Naive thymus-derived CD4-positive, alpha-beta T cell (primary cell): ENCODE measurements around the gene FAM89B. TPM values are rescaled to one million over a fixed set of nuclear protein-coding genes. Genes with fewer than 3 reads are reported as not detected.
"Not testable (repeated sequence)": the region's sequence is repeated elsewhere in the genome, so short reads cannot be mapped to it uniquely, and the experiment has no call there.

Experiments
- ATAC-seq: fragments of 150-1000 bp; cut with Tn5 transposase; 2 replicates; pipeline ENCODE4 v1.10.0; 2021; ENCODE audit warnings: mild to moderate bottlenecking, moderate library complexity
- CTCF ChIA-PET: fragments of 350-600 bp; sonication (Branson Sonifier 250); formaldehyde crosslinking; loops from one replicate; lab custom pipeline; 2021; ENCODE audit warnings: antibody characterized with exemption; lab: Charles Lee
- POLR2A ChIA-PET: fragments of 350-600 bp; sonication (Branson Sonifier 250); formaldehyde crosslinking; loops from one replicate; lab custom pipeline; 2021; ENCODE audit warnings: antibody characterized with exemption, inconsistent platforms; lab: Charles Lee
- DNase-seq, 9 donors: peaks; one replicate each; pipeline versions ENCODE4 v3.0.0 to v3.0.0-alpha.2; 2020 to 2022; ENCODE audit warnings: mixed read lengths in 1 of 9
- H3K27ac ChIP-seq: one replicate; pipeline ENCODE4 v1.7.0; 2013; ENCODE audit warnings: mild to moderate bottlenecking, low read depth, low read length, moderate library complexity
- H3K27me3 ChIP-seq, 2 donors: one replicate each; pipeline ENCODE4 v1.7.0; 2013; ENCODE audit warnings: low read length in 2 of 2, mild to moderate bottlenecking in 2 of 2, moderate library complexity in 2 of 2; ENCODE audit not compliant: control insufficient read depth in 2 of 2, insufficient read depth in 2 of 2
- H3K36me3 ChIP-seq, 3 experiments: 1 replicate in 2 of 3; 2 replicates in 1 of 3; pipeline ENCODE4 v1.7.0; 2013; ENCODE audit warnings: low read length in 3 of 3, mild to moderate bottlenecking in 3 of 3, moderate library complexity in 1 of 3; ENCODE audit not compliant: insufficient read depth in 3 of 3, control insufficient read depth in 2 of 3
- H3K4me1 ChIP-seq, 2 donors: one replicate each; pipeline ENCODE4 v1.7.0; 2013; ENCODE audit warnings: low read length in 2 of 2, mild to moderate bottlenecking in 2 of 2, moderate library complexity in 1 of 2; ENCODE audit not compliant: control insufficient read depth in 2 of 2, insufficient read depth in 2 of 2
- H3K4me3 ChIP-seq: 2 replicates; pipeline ENCODE4 v1.7.0; 2013; ENCODE audit warnings: mild to moderate bottlenecking, low read length
- H3K9me3 ChIP-seq, 3 experiments: 1 replicate in 2 of 3; 2 replicates in 1 of 3; pipeline ENCODE4 v1.7.0; 2013; ENCODE audit warnings: low read length in 3 of 3; ENCODE audit not compliant: control insufficient read depth in 2 of 3
- H3K27ac Mint-ChIP-seq, 9 donors: one replicate each; pipeline ENCODE4 v1.8.0; 2020 to 2022; ENCODE audit warnings: mixed read lengths in 9 of 9, mild to moderate bottlenecking in 8 of 9, moderate library complexity in 5 of 9, inconsistent platforms in 2 of 9
- H3K27me3 Mint-ChIP-seq, 5 donors: one replicate each; pipeline ENCODE4 v1.8.0; 2021 to 2022; ENCODE audit warnings: mixed read lengths in 5 of 5, mild to moderate bottlenecking in 1 of 5
- H3K36me3 Mint-ChIP-seq, 5 donors: one replicate each; pipeline ENCODE4 v1.8.0; 2020 to 2022; ENCODE audit warnings: mixed read lengths in 5 of 5, mild to moderate bottlenecking in 3 of 5, inconsistent platforms in 1 of 5
- H3K4me1 Mint-ChIP-seq, 7 donors: one replicate each; pipeline ENCODE4 v1.8.0; 2020 to 2022; ENCODE audit warnings: mixed read lengths in 7 of 7, mild to moderate bottlenecking in 3 of 7, inconsistent platforms in 1 of 7
- H3K4me3 Mint-ChIP-seq, 10 donors: one replicate each; pipeline ENCODE4 v1.8.0; 2020 to 2022; ENCODE audit warnings: mild to moderate bottlenecking in 10 of 10, mixed read lengths in 10 of 10, moderate library complexity in 6 of 10, inconsistent platforms in 2 of 10
- H3K9me3 Mint-ChIP-seq, 11 donors: one replicate each; pipeline ENCODE4 v1.8.0; 2020 to 2022; ENCODE audit warnings: mixed read lengths in 11 of 11, mild to moderate bottlenecking in 4 of 11, inconsistent platforms in 1 of 11, moderate library complexity in 1 of 11
- intact Hi-C, 2 donors: fragments of 100-400 bp; cut with micrococcal nuclease; formaldehyde crosslinking; loops; one replicate each; pipeline ENCODE4 v1.15.1; 2023
- polyA plus RNA-seq, 2 donors: library from polyadenylated mRNA; unstranded; fragments of 300-500 nt; fragmentation: Illumina TruSeq; gene quantifications; one replicate each; pipeline ENCODE4 v1.2.3, GENCODE V29; 2021
- total RNA-seq, 6 experiments: library from RNA in 5 of 6; stranded (reverse) in 5 of 6; gene quantifications; 1 replicate in 5 of 6; 2 replicates in 1 of 6; pipeline ENCODE4 v1.2.3 and lab custom pipeline; 2021 to 2026

Gene FAM89B
- 10 to 100 TPM; 33.0 to 59.7 (median 45.3) TPM for total RNA-seq
- 100 to 1,000 TPM in 1 of 2 donors, 10 to 100 TPM in 1; 87.7 to 115 TPM for polyA plus RNA-seq
- total RNA-seq (lab: John Stamatoyannopoulos, UW): 3.2 reads per million, percentile 17 among the genes with 10 or more reads in this experiment

GRCh38 chr11:65572356-65573051, at the start of gene FAM89B:
Gene FAM89B (plus strand): TSS chr11:65572538. CDS start chr11:65572670, 132 bp downstream.
- H3K27me3 Mint-ChIP-seq: no peaks in the 10 kb centered on the region
- Histone ChIP-seq H3K4me1 (peaks cover 56 to 58% of the 10 kb centered on the region in 2 donors), H3K27me3 (no peaks in the 10 kb centered on the region), H3K4me3 (peak within 1 kb of the TSS; percentile 96), H3K27ac (peak within 1 kb of the TSS; percentile 96), H3K36me3 (peaks cover 0 to 4% (median 0%) of the 10 kb centered on the region in 3 experiments), H3K9me3 (no peaks in the 10 kb centered on the region)
- H3K9me3 Mint-ChIP-seq: peaks cover 0 to 1% (median 0%) of the 10 kb centered on the region in 11 donors
- H3K36me3 Mint-ChIP-seq: peaks cover 0 to 19% (median 4%) of the 10 kb centered on the region in 5 donors
- H3K4me1 Mint-ChIP-seq: peaks cover 40 to 65% (median 51%) of the 10 kb centered on the region in 7 donors
- CTCF ChIA-PET: interaction anchor here (0.5 to 5.2 kb wide), 9 partner anchors 16 to 49 kb away, joined by 3 to 57 read pairs (median 8); partner anchors contain the start of gene PCNX3
- peak; percentile 37 for ATAC-seq
- peak within 1 kb of the TSS; percentile 82 to 100 (median 97) for H3K27ac Mint-ChIP-seq
- DNase-seq: peak; percentile 79 to 91 (median 87)
- H3K4me3 Mint-ChIP-seq: peak within 1 kb of the TSS; percentile 91 to 100 (median 96)
- intact Hi-C loops: loop anchor here in 1 of 2 donors (5.0 kb wide), 2 partner anchors 140 to 545 kb away; partner anchors contain the start of genes KAT5 and SNX15
- POLR2A ChIA-PET: interaction anchor here (0.7 to 6.3 kb wide), 29 partner anchors 10 to 437 kb away, joined by 3 to 90 read pairs (median 7); partner anchors contain the start of genes BANF1, EIF1AD, LTBP3 and MALAT1

- ChIA-PET CTCF (interaction anchor here (1.1 kb wide), 1 partner anchor 106 kb away, joined by 3 read pairs; no protein-coding TSS in a partner anchor), POLR2A (interaction anchor here (0.9 to 9.6 kb wide), 7 partner anchors 19 to 99 kb away, joined by 3 to 213 read pairs (median 10); partner anchors contain the start of genes MALAT1 and NEAT1)
- not testable (repeated sequence) for H3K27me3 ChIP-seq, H3K9me3 Mint-ChIP-seq, H3K27me3 Mint-ChIP-seq, ATAC-seq, H3K9me3 ChIP-seq
- Histone ChIP-seq H3K27ac (peak overlapping the region; percentile 73), H3K36me3 (peaks cover 0 to 12% (median 0%) of the 10 kb centered on the region in 3 experiments), H3K4me3 (peak overlapping the region; percentile 50), H3K4me1 (peaks cover 27 to 34% of the 10 kb centered on the region in 2 donors)
- peaks cover 27 to 56% (median 46%) of the 10 kb centered on the region in 7 donors for H3K4me1 Mint-ChIP-seq
- intact Hi-C loops: loop anchor here in 1 of 2 donors (2.0 kb wide), 1 partner anchor 14 kb away; no protein-coding TSS in a partner anchor
- peak overlapping the region; percentile 85 to 94 (median 86) for H3K4me3 Mint-ChIP-seq
- H3K36me3 Mint-ChIP-seq: peaks cover 0 to 10% (median 0%) of the 10 kb centered on the region in 5 donors
- H3K27ac Mint-ChIP-seq: peak overlapping the region; percentile 89 to 98 (median 95)
- DNase-seq: peak in 7 of 9 donors; percentile 53 to 71 (median 66)
Observed at GRCh38 chr11:65522718-65523630, 49.4 kb upstream of the FAM89B start.

- not testable (repeated sequence) for H3K27me3 Mint-ChIP-seq, ATAC-seq, DNase-seq, H3K9me3 Mint-ChIP-seq, H3K9me3 ChIP-seq, H3K27me3 ChIP-seq
- Mint-ChIP-seq H3K4me3 (peak overlapping the region; percentile 85 to 94 (median 86)), H3K36me3 (peaks cover 0 to 10% (median 0%) of the 10 kb centered on the region in 5 donors), H3K4me1 (peaks cover 27 to 57% (median 47%) of the 10 kb centered on the region in 7 donors), H3K27ac (peak overlapping the region; percentile 89 to 98 (median 95))
- H3K36me3 ChIP-seq: peaks cover 0 to 12% (median 0%) of the 10 kb centered on the region in 3 experiments
- intact Hi-C loops: loop anchor here in 1 of 2 donors (2.0 kb wide), 1 partner anchor 15 kb away; no protein-coding TSS in a partner anchor
- CTCF ChIA-PET: interaction anchor here (0.7 to 1.3 kb wide), 3 partner anchors 14 to 107 kb away, joined by 3 to 5 read pairs (median 3); no protein-coding TSS in a partner anchor
- peak overlapping the region; percentile 73 for H3K27ac ChIP-seq
- H3K4me3 ChIP-seq: peak overlapping the region; percentile 45
- POLR2A ChIA-PET: interaction anchor here (0.8 to 8.9 kb wide), 8 partner anchors 17 to 139 kb away, joined by 3 to 213 read pairs (median 11); partner anchors contain the start of genes EHBP1L1, MALAT1, MAP3K11 and NEAT1
- H3K4me1 ChIP-seq: peaks cover 27 to 34% of the 10 kb centered on the region in 2 donors
Observed at GRCh38 chr11:65523631-65523968, 48.7 kb upstream of the FAM89B start.

GRCh38 chr11:65524014-65524740, 48.2 kb upstream of the FAM89B start:
- H3K27ac ChIP-seq: peak overlapping the region; percentile 73
- peak overlapping the region; percentile 89 to 98 (median 95) for H3K27ac Mint-ChIP-seq
- no peaks in the 10 kb centered on the region for H3K9me3 ChIP-seq
- H3K36me3 ChIP-seq: peaks cover 0 to 17% (median 0%) of the 10 kb centered on the region in 3 experiments
- POLR2A ChIA-PET: interaction anchor here (0.5 to 8.9 kb wide), 20 partner anchors 10 to 140 kb away, joined by 3 to 213 read pairs (median 5); partner anchors contain the start of genes EHBP1L1, FAM89B, MALAT1 and MAP3K11
- H3K27me3 Mint-ChIP-seq: no peaks in the 10 kb centered on the region
- H3K9me3 Mint-ChIP-seq: peaks cover 0 to 2% (median 0%) of the 10 kb centered on the region in 11 donors
- peaks cover 27 to 62% (median 50%) of the 10 kb centered on the region in 7 donors for H3K4me1 Mint-ChIP-seq
- peak overlapping the region; percentile 85 to 94 (median 86) for H3K4me3 Mint-ChIP-seq
- peaks cover 0 to 13% (median 0%) of the 10 kb centered on the region in 5 donors for H3K36me3 Mint-ChIP-seq
- intact Hi-C loops: loop anchor here (1.0 kb wide), 1 partner anchor 91 kb away; the partner anchor contains the start of gene PCNX3 (in 2 of the 2)
- CTCF ChIA-PET: interaction anchor here (0.7 to 1.3 kb wide), 4 partner anchors 14 to 108 kb away, joined by 3 to 5 read pairs (median 3); partner anchors contain the start of gene MALAT1
- DNase-seq (no peak), ATAC-seq (peak; percentile 17)
- peak overlapping the region; percentile 45 for H3K4me3 ChIP-seq
- no peaks in the 10 kb centered on the region for H3K27me3 ChIP-seq
- H3K4me1 ChIP-seq: peaks cover 27 to 34% of the 10 kb centered on the region in 2 donors
